ENCODE data around the gene IFT80. TPM values are rescaled to one million over a fixed set of nuclear protein-coding genes. Genes with fewer than 3 reads are reported as not detected.

Gene IFT80
- total RNA-seq, 2 donors from 2014 or later = 24.6 to 26.1 TPM

DNA sequence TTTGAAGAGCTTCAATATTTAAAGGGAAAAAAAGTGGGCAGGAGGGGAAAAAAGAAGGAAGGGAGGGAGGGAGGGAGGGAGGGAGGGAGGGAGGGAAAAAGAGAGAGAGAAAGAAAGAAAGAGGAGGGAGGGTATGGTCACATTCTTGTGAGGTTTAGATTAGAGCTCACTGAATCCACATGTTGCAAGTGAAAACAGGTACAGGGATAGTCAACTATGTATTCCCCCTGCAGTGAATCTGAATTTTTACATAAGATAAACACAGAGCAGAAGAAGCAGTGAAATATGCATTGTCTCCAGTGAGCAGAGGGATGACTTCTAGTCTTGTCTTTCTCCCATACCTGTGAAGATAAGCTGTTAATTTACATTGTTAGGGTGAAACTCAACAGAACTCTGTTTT, 84.0 kb downstream of the IFT80 start:
- ATAC-seq = no peak
- H3K4me1 Mint-ChIP-seq = no peaks in the 10 kb centered on the region
- H3K27me3 Mint-ChIP-seq = no peaks in the 10 kb centered on the region
- H3K27ac Mint-ChIP-seq = no peak overlapping the region
- H3K9me3 ChIP-seq (ENCODE audit: control insufficient read depth, low read length, poor library complexity, severe bottlenecking) = no peaks in the 10 kb centered on the region
- peaks cover 10% of the 10 kb centered on the region for H3K36me3 Mint-ChIP-seq (ENCODE audit: low read depth)
- DNase-seq = no peak
- H3K4me3 Mint-ChIP-seq = no peak overlapping the region

DNA sequence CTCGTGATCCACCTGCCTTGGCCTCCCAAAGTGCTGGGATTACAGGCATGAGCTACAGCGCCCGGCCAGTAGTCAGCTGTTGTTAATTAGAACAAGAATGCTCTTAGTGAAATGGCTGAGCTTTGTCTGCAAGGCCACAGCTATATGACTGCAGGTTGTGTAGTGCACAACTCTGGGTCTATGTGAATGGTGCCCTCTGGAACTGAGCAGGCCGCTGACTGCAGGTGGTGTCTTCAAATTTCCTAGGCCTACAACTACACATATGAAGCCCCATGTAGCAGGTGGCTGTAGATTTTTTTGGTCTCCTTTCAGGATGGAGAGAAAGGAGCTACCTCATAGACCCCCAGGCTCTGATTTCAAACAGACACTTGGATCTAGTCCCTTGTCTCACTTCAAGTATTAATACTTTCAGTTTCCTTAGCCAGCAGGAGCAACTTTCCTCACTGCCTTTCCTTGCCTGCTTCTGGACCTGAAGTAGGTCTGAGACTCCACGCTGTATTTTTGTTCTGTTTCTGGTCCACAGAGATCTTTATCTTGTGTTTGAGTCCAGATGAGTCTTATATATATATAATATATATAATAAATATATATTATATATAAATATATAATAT, 86.9 kb downstream of the IFT80 start:
- H3K4me3 Mint-ChIP-seq = no peak overlapping the region
- no peak overlapping the region for H3K27ac Mint-ChIP-seq
- H3K27me3 Mint-ChIP-seq = no peaks in the 10 kb centered on the region
- peaks cover 11% of the 10 kb centered on the region for H3K36me3 Mint-ChIP-seq (ENCODE audit: low read depth)
- H3K4me1 Mint-ChIP-seq = no peaks in the 10 kb centered on the region
- no peaks in the 10 kb centered on the region for H3K9me3 ChIP-seq (ENCODE audit: control insufficient read depth, low read length, poor library complexity, severe bottlenecking)
- DNase-seq = no peak
- no peak for ATAC-seq

DNA sequence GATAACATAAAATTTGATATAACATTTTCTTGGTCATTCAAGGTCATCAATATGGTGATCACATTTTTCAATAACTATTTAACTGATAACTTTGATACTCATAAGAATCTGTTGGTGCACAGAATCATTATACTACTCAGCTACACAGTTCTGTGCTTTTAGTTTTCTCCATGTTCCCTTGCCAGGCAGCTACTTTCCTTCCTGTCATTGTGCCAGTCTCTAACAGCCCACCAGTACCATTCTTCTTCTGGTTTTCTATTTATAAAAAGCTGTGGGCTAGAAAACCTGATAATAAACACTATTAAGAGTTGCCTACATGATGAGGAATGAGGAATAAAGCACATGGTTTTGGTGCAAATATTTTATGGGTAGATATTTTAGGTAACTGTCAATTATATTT, 96.2 kb downstream of the IFT80 start:
- H3K9me3 ChIP-seq (ENCODE audit: control insufficient read depth, low read length, poor library complexity, severe bottlenecking) = no peaks in the 10 kb centered on the region
- peaks cover 2% of the 10 kb centered on the region for H3K4me1 Mint-ChIP-seq
- no peak overlapping the region for H3K4me3 Mint-ChIP-seq
- no peaks in the 10 kb centered on the region for H3K27me3 Mint-ChIP-seq
- no peak overlapping the region for H3K27ac Mint-ChIP-seq
- peaks cover 8% of the 10 kb centered on the region for H3K36me3 Mint-ChIP-seq (ENCODE audit: low read depth)
- DNase-seq (no peak), ATAC-seq (no peak)

DNA sequence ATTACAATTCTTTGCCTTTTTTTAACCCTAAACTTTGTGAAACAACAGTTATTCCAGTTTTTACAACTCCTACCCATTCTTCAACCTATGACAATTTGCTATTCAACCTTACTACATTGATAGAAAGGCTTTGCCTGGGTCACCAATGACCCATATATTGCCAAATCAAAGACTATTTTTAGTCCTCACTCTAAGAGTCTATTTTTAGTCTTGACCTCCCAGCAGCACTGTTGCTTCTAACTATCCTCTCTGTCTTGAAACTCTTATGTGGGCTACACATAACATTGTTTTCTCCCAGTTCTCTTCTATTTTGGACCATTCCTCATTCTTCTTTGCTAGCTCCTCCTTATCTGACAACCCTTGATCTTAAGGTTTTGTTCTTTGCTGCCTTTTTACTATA, 102.4 kb downstream of the IFT80 start:
- peaks cover 2% of the 10 kb centered on the region for H3K4me1 Mint-ChIP-seq
- H3K9me3 ChIP-seq (ENCODE audit: control insufficient read depth, low read length, poor library complexity, severe bottlenecking) = no peaks in the 10 kb centered on the region
- no peak overlapping the region for H3K4me3 Mint-ChIP-seq
- no peaks in the 10 kb centered on the region for H3K27me3 Mint-ChIP-seq
- peaks cover 11% of the 10 kb centered on the region for H3K36me3 Mint-ChIP-seq (ENCODE audit: low read depth)
- no peak for ATAC-seq
- H3K27ac Mint-ChIP-seq = no peak overlapping the region
- DNase-seq = no peak

DNA sequence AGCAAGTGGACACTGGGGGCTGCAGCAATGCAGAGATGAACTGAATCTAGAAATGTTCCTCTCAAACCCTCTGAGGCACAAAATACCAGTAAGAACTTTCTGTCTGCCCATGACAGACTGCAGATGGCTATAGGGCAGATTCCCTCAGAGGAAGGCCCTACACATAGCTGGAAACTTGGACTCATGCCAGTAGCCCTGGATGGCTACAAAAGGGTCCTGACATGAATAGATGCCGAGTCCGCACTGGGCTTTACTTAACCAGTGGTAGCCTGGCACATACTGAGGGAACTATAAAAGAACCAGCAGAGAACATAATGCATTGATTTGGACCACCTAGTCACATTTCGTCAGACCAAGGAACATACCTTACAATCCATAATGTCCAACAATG, 107.1 kb downstream of the IFT80 start:
- ATAC-seq (no peak), DNase-seq (no peak)
- no peak overlapping the region for H3K4me3 Mint-ChIP-seq
- H3K27me3 Mint-ChIP-seq = no peaks in the 10 kb centered on the region
- peaks cover 4% of the 10 kb centered on the region for H3K36me3 Mint-ChIP-seq (ENCODE audit: low read depth)
- H3K9me3 ChIP-seq (ENCODE audit: control insufficient read depth, low read length, poor library complexity, severe bottlenecking) = no peaks in the 10 kb centered on the region
- no peaks in the 10 kb centered on the region for H3K4me1 Mint-ChIP-seq
- no peak overlapping the region for H3K27ac Mint-ChIP-seq

DNA sequence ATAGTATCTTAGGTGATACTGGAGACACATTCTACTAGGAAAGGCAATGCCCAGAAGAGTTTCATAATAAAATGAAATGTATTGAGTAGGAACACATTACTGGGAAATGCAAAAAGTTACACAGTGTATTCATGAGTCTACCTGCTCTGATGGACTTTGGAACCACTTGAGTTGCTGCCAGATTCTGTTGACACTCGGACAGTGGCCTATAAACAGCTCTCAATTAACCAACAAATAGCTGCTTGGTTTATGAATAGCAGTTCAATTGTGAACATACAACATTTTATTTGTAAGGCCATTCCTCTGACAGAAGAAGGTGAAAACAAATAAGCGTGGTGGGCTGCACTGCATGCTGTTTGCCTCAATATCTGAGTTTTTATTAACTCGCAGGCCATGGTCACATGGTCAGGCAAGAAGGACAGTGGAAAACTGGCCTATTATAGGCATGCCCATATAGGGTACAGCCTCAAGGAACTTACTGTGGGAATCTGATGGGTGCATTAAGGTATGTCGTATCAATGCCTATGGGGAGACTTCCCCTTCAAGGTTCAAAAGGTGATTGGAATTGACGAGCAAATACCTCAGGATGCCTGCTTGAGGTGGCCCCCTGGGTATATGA, 107.6 kb downstream of the IFT80 start:
- ATAC-seq (no peak), DNase-seq (no peak)
- Mint-ChIP-seq H3K36me3 (ENCODE audit: low read depth) (no peaks in the 10 kb centered on the region), H3K27me3 (no peaks in the 10 kb centered on the region), H3K4me1 (no peaks in the 10 kb centered on the region), H3K27ac (no peak overlapping the region), H3K4me3 (no peak overlapping the region)
- H3K9me3 ChIP-seq (ENCODE audit: control insufficient read depth, low read length, poor library complexity, severe bottlenecking) = no peaks in the 10 kb centered on the region

DNA sequence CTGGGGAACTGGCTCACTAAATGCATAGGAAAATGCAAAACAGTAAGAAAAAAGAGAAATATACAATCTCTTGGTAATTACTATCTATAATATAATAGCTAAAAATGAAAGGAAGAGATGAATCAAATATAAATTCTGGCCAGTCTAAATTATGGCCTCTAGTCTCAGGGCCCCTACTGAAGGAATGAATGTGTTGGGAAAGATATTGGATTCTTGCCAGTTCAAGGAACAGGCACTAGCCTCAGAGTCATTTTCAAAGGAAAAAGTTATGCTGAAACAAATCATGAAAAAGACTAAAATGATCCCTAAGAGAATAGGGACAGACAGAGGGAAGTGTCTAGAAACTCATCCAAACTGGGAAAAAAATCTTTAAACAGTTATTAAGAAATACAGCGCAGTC, 111.4 kb downstream of the IFT80 start:
- no peak overlapping the region for H3K4me3 Mint-ChIP-seq
- DNase-seq (no peak), ATAC-seq (no peak)
- H3K9me3 ChIP-seq (ENCODE audit: control insufficient read depth, low read length, poor library complexity, severe bottlenecking) = no peaks in the 10 kb centered on the region
- no peaks in the 10 kb centered on the region for H3K4me1 Mint-ChIP-seq
- no peak overlapping the region for H3K27ac Mint-ChIP-seq
- H3K27me3 Mint-ChIP-seq = no peaks in the 10 kb centered on the region
- no peaks in the 10 kb centered on the region for H3K36me3 Mint-ChIP-seq (ENCODE audit: low read depth)

DNA sequence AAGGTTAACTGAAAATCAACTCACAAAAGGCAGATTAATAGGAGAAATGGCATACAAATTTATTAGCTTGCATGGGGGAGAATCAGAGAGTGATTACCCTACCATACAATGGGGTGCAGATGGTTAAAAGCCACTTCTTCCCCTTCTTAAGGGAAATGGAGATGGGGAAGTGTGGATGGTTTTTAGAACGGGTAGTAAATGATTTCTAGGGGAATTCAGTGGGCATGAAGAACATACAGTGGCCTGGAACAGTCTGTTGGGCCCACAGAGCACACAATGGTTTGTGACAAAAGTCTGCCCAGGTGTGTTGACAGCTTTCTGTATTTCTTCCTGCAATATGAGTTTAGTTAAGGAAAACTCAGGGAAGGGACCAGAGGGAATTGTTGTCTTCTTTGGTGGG, 112.8 kb downstream of the IFT80 start:
- H3K9me3 ChIP-seq (ENCODE audit: control insufficient read depth, low read length, poor library complexity, severe bottlenecking) = no peaks in the 10 kb centered on the region
- Mint-ChIP-seq H3K27me3 (no peaks in the 10 kb centered on the region), H3K27ac (no peak overlapping the region), H3K4me1 (no peaks in the 10 kb centered on the region), H3K4me3 (no peak overlapping the region), H3K36me3 (ENCODE audit: low read depth) (no peaks in the 10 kb centered on the region)
- no peak for ATAC-seq
- no peak for DNase-seq

DNA sequence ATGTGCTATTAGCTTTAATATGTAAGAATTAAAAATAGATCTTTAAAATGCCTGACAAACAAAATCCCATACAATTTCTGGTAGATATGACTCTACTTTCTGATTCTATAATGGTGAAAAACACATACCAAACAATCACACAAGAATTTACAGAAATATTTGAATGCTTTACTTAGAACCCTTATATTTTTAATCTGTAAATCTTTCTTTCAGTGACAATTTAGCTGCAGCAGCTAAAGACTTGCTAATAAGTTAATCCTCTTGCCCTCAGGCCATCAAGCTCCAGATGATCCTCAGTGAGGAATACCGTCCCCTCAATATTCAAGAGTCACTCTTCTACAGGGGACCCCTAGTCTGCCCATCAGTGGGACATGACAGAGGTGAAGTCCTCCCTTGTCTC, 118.2 kb downstream of the IFT80 start:
- Mint-ChIP-seq H3K27me3 (no peaks in the 10 kb centered on the region), H3K36me3 (ENCODE audit: low read depth) (peaks cover 7% of the 10 kb centered on the region), H3K4me3 (no peak overlapping the region), H3K27ac (no peak overlapping the region), H3K4me1 (no peaks in the 10 kb centered on the region)
- ATAC-seq = no peak
- no peaks in the 10 kb centered on the region for H3K9me3 ChIP-seq (ENCODE audit: control insufficient read depth, low read length, poor library complexity, severe bottlenecking)
- no peak for DNase-seq

DNA sequence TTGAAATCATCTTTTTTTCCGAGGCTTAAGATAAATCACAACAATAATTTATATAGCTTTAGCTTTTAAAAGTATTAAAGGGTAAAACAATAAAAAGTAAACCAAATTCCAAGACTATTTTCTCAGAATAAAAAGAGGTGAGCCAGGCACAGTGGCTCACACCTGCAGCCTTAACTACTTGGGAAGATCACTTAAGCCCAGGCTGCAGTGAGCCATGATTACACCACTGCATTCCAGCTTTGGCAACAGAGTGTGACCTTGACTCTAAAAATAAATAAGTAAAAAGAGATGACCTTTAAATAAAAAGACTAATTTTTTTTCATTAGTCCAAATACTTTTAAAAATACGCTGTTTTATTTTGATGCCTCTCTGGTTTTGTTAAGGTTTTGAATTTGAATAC, 119.4 kb downstream of the IFT80 start:
- no peaks in the 10 kb centered on the region for H3K27me3 Mint-ChIP-seq
- no peak overlapping the region for H3K4me3 Mint-ChIP-seq
- H3K36me3 Mint-ChIP-seq (ENCODE audit: low read depth) = peaks cover 7% of the 10 kb centered on the region
- no peaks in the 10 kb centered on the region for H3K4me1 Mint-ChIP-seq
- H3K9me3 ChIP-seq (ENCODE audit: control insufficient read depth, low read length, poor library complexity, severe bottlenecking) = no peaks in the 10 kb centered on the region
- ATAC-seq (no peak), DNase-seq (no peak)
- H3K27ac Mint-ChIP-seq = no peak overlapping the region

DNA sequence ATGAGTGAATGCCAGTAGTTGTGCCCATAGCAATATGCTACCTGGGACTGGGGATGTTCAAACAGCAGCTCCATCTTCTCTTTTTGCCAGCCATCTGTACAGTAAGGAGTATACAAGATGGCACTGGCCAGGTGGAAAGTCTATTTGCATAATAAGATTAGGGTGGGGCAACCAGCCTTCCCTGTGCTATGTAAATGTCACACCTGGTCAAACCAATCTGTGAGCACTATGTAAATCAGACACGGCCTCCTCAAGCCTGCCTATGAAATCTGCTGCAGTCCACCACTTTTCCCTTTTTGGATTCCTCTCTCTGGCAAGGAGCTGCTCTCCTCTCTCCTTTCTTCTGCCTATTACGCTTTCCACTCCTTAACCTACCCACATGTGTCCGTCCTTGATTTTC, 120.8 kb downstream of the IFT80 start:
- no peak for DNase-seq
- H3K4me1 Mint-ChIP-seq = no peaks in the 10 kb centered on the region
- H3K27ac Mint-ChIP-seq = no peak overlapping the region
- no peaks in the 10 kb centered on the region for H3K9me3 ChIP-seq (ENCODE audit: control insufficient read depth, low read length, poor library complexity, severe bottlenecking)
- no peaks in the 10 kb centered on the region for H3K27me3 Mint-ChIP-seq
- peaks cover 19% of the 10 kb centered on the region for H3K36me3 Mint-ChIP-seq (ENCODE audit: low read depth)
- H3K4me3 Mint-ChIP-seq = no peak overlapping the region
- no peak for ATAC-seq

DNA sequence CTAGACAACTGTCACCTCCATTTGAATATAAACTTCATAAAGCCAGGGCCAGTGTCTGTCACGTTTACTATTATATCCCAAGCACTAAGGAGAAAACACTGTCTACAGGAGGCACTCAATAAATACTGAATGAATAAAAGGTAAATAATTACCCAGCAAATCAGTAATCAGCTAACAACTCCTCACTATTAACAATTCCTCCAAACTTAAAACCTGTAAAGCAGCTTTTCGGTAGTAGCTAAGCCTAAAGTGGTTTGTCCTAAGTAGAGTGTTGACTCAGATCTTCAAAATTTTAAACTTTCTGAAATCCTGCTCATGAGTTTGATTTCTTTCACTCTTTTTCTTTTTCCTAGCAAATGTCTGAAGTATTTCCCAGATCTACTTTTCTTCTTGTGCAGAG, 133.9 kb downstream of the IFT80 start:
- ATAC-seq (no peak), DNase-seq (no peak)
- Mint-ChIP-seq H3K36me3 (ENCODE audit: low read depth) (peaks cover 14% of the 10 kb centered on the region), H3K4me1 (peaks cover 10% of the 10 kb centered on the region), H3K27me3 (no peaks in the 10 kb centered on the region), H3K27ac (no peak overlapping the region), H3K4me3 (no peak overlapping the region)
- no peaks in the 10 kb centered on the region for H3K9me3 ChIP-seq (ENCODE audit: control insufficient read depth, low read length, poor library complexity, severe bottlenecking)

DNA sequence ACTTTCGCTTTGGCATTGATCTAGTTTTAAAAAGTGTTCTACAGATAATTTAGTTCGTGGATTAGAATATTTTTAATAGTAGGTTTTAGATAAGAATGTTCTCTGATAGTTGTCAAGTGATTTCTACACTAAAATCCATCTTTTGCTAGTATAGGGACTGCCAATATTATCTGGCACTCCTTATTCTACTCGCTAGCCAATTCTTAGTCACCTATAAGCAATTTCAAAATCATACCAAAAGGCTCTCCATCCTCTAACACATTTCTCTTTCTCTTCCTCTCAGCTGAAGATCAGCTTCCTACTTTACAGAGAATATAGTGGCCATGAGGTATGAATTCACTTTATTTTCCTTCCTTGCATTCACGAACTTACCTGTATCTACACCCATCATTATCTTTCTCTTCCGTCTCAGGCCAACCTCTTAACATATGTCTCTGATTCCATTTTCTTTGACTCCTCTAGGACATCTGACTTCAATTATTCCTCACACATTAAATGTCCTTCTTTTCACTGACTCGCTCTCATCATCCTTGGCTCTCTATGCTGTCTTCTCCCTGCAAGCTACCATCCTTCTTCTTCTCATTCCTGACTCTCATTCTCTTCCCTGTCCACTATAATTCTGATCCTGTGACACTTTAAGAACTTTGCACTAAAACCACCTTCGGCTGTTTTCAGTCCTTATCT, 138.3 kb downstream of the IFT80 start:
- Mint-ChIP-seq H3K27me3 (no peaks in the 10 kb centered on the region), H3K4me1 (peaks cover 10% of the 10 kb centered on the region), H3K4me3 (no peak overlapping the region), H3K27ac (no peak overlapping the region), H3K36me3 (ENCODE audit: low read depth) (peaks cover 14% of the 10 kb centered on the region)
- H3K9me3 ChIP-seq (ENCODE audit: control insufficient read depth, low read length, poor library complexity, severe bottlenecking) = no peaks in the 10 kb centered on the region
- ATAC-seq (no peak), DNase-seq (no peak)

DNA sequence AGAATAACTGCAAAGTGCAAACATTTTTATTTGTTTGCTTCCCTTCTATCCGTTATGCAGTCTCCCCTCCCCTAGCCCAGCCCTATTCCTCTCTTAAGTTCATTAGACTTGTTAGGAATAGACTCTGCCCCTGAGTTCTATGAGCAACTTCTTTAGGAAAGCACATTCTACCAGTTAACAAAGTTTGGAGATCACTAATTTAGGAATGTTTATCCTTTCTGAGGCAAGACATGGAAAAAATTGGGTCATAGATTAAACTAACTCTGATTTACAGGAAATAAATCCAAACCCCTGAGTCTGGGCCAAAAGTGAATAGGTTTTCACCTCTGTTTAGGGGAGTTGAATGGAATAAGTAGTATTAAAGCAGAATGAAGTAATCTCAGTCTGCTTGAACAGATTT, 139.4 kb downstream of the IFT80 start:
- ATAC-seq (no peak), DNase-seq (no peak)
- H3K27me3 Mint-ChIP-seq = no peaks in the 10 kb centered on the region
- no peak overlapping the region for H3K27ac Mint-ChIP-seq
- H3K36me3 Mint-ChIP-seq (ENCODE audit: low read depth) = peaks cover 14% of the 10 kb centered on the region
- H3K4me3 Mint-ChIP-seq = no peak overlapping the region
- H3K4me1 Mint-ChIP-seq = peaks cover 10% of the 10 kb centered on the region
- H3K9me3 ChIP-seq (ENCODE audit: control insufficient read depth, low read length, poor library complexity, severe bottlenecking) = no peaks in the 10 kb centered on the region

All from T-helper 17 cell (primary cell).